KMS-11 (cell line): Measurements from ENCODE around the gene ERC2.

Experiments
- H2AFZ ChIP-seq: fragments of 200-600 bp; sonication (generic); 2 replicates; pipeline ENCODE4 v1.6.1; 2016; ENCODE audit warnings: antibody characterized with exemption, mixed run types, low read depth
- H3K27ac ChIP-seq: fragments of 200-600 bp; sonication (generic); 2 replicates; pipeline ENCODE4 v1.6.1; 2016; ENCODE audit warnings: mild to moderate bottlenecking, mixed run types
- H3K27me3 ChIP-seq: fragments of 200-600 bp; sonication (generic); 2 replicates; pipeline ENCODE4 v1.6.1; 2017; ENCODE audit warnings: mild to moderate bottlenecking, low read depth, mixed run types, moderate library complexity; ENCODE audit not compliant: insufficient read depth
- H3K36me3 ChIP-seq: fragments of 200-600 bp; sonication (generic); 2 replicates; pipeline ENCODE4 v1.6.1; 2017; ENCODE audit warnings: mild to moderate bottlenecking, mixed run types; ENCODE audit not compliant: insufficient read depth
- H3K4me1 ChIP-seq: fragments of 200-600 bp; sonication (generic); 2 replicates; pipeline ENCODE4 v1.6.1; 2016; ENCODE audit warnings: mild to moderate bottlenecking, low read depth, mixed run types; ENCODE audit not compliant: poor library complexity, severe bottlenecking
- H3K4me2 ChIP-seq: fragments of 200-600 bp; sonication (generic); 2 replicates; pipeline ENCODE4 v1.7.0; 2016; ENCODE audit warnings: mild to moderate bottlenecking, mixed run types
- H3K4me3 ChIP-seq: fragments of 200-600 bp; sonication (generic); IDR thresholded peaks from 2 replicates; pipeline ENCODE4 v1.6.1; 2017; ENCODE audit warnings: low read depth, low read length, mixed read lengths; ENCODE audit not compliant: insufficient read depth
- H3K79me2 ChIP-seq: fragments of 200-600 bp; sonication (generic); 2 replicates; pipeline ENCODE4 v1.6.1; 2016; ENCODE audit warnings: low read depth, mixed run types; ENCODE audit not compliant: insufficient read depth
- H3K9ac ChIP-seq: fragments of 200-600 bp; sonication (generic); 2 replicates; pipeline ENCODE4 v1.6.1; 2016; ENCODE audit warnings: mild to moderate bottlenecking, mixed run types
- H4K20me1 ChIP-seq: fragments of 200-600 bp; sonication (generic); 2 replicates; pipeline ENCODE4 v1.6.1; 2016; ENCODE audit warnings: mild to moderate bottlenecking, mixed run types; ENCODE audit not compliant: insufficient read depth
- CTCF ChIP-seq: fragments of 200-600 bp; sonication (generic); conservative IDR thresholded peaks from 2 replicates; pipeline ENCODE4 v1.6.1; 2017; ENCODE audit warnings: low read depth, mild to moderate bottlenecking, antibody characterized with exemption, low read length, moderate library complexity, mixed read lengths

The ERC2 gene

GRCh38 chr3:55692295-55692956 lies 775.8 kb downstream of the ERC2 start:
- no peak overlapping the region for H3K9ac ChIP-seq
- peaks cover 45% of the 10 kb centered on the region for H3K4me1 ChIP-seq
- no peaks in the 10 kb centered on the region for H3K27me3 ChIP-seq
- 0 out of 2 replicates have a peak overlapping the region, but pooled peaks have one; percentile 21 for H3K4me2 ChIP-seq
- no peak overlapping the region for H3K4me3 ChIP-seq
- no peaks in the 10 kb centered on the region for H3K36me3 ChIP-seq
- no peak for TF ChIP-seq CTCF
- H4K20me1 ChIP-seq = no peaks in the 10 kb centered on the region
- H2AFZ ChIP-seq = no peak overlapping the region
- H3K79me2 ChIP-seq = no peaks in the 10 kb centered on the region
- no peak overlapping the region for H3K27ac ChIP-seq

- Histone ChIP-seq H3K4me3 (no peak overlapping the region), H3K79me2 (no peaks in the 10 kb centered on the region), H3K4me1 (peaks cover 52% of the 10 kb centered on the region), H4K20me1 (no peaks in the 10 kb centered on the region), H3K9ac (no peak overlapping the region), H3K27me3 (no peaks in the 10 kb centered on the region), H2AFZ (no peak overlapping the region), H3K4me2 (no peak overlapping the region), H3K36me3 (no peaks in the 10 kb centered on the region), H3K27ac (no peak overlapping the region)
- TF ChIP-seq CTCF = no peak
These were observed 777.1 kb downstream of the ERC2 start for GRCh38 chr3:55691141-55691540.

GRCh38 chr3:55690726-55691125 lies 777.5 kb downstream of the ERC2 start:
- peaks cover 56% of the 10 kb centered on the region for H3K4me1 ChIP-seq
- H3K79me2 ChIP-seq = no peaks in the 10 kb centered on the region
- H3K27me3 ChIP-seq = no peaks in the 10 kb centered on the region
- H3K9ac ChIP-seq = no peak overlapping the region
- H3K4me2 ChIP-seq = no peak overlapping the region
- no peak for TF ChIP-seq CTCF
- H3K27ac ChIP-seq = no peak overlapping the region
- no peaks in the 10 kb centered on the region for H3K36me3 ChIP-seq
- H3K4me3 ChIP-seq = no peak overlapping the region
- no peaks in the 10 kb centered on the region for H4K20me1 ChIP-seq
- no peak overlapping the region for H2AFZ ChIP-seq

- H2AFZ ChIP-seq = no peak overlapping the region
- no peaks in the 10 kb centered on the region for H4K20me1 ChIP-seq
- H3K4me2 ChIP-seq = no peak overlapping the region
- no peaks in the 10 kb centered on the region for H3K27me3 ChIP-seq
- H3K36me3 ChIP-seq = no peaks in the 10 kb centered on the region
- H3K27ac ChIP-seq = no peak overlapping the region
- TF ChIP-seq CTCF = no peak
- no peak overlapping the region for H3K4me3 ChIP-seq
- H3K79me2 ChIP-seq = no peaks in the 10 kb centered on the region
- H3K9ac ChIP-seq = no peak overlapping the region
- peaks cover 57% of the 10 kb centered on the region for H3K4me1 ChIP-seq
These were observed 778.1 kb downstream of the ERC2 start for GRCh38 chr3:55690177-55690576.
